ENCODE measurements around the gene ZNF430. TPM values are rescaled to one million over a fixed set of nuclear protein-coding genes. Genes with fewer than 3 reads are reported as not detected.

ZNF430 gene
- total and polyA plus RNA-seq, 2 experiments from 2014 or later: 13.1 to 20.0 TPM

DNA sequence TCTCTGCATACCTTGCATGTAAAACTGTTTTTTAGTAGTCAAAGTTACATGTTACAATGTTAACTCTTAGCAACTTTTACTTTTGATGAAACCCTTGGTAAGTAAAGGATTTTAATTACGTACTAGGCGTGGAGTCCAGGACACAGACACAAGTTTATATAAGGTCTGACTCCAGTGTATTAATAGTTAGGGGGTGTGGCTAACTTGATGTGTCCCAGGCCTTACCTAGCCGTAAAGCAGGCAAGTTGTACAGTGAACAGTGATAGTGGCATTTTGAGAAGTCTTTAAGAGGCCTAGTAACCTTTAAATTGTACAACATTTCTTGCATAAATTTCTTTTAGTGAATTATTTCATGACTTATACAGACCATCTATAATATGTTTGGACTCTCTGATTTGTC lies 67.4 kb downstream of the ZNF430 start (continued):
- TF ChIP-seq, protein P1, sequence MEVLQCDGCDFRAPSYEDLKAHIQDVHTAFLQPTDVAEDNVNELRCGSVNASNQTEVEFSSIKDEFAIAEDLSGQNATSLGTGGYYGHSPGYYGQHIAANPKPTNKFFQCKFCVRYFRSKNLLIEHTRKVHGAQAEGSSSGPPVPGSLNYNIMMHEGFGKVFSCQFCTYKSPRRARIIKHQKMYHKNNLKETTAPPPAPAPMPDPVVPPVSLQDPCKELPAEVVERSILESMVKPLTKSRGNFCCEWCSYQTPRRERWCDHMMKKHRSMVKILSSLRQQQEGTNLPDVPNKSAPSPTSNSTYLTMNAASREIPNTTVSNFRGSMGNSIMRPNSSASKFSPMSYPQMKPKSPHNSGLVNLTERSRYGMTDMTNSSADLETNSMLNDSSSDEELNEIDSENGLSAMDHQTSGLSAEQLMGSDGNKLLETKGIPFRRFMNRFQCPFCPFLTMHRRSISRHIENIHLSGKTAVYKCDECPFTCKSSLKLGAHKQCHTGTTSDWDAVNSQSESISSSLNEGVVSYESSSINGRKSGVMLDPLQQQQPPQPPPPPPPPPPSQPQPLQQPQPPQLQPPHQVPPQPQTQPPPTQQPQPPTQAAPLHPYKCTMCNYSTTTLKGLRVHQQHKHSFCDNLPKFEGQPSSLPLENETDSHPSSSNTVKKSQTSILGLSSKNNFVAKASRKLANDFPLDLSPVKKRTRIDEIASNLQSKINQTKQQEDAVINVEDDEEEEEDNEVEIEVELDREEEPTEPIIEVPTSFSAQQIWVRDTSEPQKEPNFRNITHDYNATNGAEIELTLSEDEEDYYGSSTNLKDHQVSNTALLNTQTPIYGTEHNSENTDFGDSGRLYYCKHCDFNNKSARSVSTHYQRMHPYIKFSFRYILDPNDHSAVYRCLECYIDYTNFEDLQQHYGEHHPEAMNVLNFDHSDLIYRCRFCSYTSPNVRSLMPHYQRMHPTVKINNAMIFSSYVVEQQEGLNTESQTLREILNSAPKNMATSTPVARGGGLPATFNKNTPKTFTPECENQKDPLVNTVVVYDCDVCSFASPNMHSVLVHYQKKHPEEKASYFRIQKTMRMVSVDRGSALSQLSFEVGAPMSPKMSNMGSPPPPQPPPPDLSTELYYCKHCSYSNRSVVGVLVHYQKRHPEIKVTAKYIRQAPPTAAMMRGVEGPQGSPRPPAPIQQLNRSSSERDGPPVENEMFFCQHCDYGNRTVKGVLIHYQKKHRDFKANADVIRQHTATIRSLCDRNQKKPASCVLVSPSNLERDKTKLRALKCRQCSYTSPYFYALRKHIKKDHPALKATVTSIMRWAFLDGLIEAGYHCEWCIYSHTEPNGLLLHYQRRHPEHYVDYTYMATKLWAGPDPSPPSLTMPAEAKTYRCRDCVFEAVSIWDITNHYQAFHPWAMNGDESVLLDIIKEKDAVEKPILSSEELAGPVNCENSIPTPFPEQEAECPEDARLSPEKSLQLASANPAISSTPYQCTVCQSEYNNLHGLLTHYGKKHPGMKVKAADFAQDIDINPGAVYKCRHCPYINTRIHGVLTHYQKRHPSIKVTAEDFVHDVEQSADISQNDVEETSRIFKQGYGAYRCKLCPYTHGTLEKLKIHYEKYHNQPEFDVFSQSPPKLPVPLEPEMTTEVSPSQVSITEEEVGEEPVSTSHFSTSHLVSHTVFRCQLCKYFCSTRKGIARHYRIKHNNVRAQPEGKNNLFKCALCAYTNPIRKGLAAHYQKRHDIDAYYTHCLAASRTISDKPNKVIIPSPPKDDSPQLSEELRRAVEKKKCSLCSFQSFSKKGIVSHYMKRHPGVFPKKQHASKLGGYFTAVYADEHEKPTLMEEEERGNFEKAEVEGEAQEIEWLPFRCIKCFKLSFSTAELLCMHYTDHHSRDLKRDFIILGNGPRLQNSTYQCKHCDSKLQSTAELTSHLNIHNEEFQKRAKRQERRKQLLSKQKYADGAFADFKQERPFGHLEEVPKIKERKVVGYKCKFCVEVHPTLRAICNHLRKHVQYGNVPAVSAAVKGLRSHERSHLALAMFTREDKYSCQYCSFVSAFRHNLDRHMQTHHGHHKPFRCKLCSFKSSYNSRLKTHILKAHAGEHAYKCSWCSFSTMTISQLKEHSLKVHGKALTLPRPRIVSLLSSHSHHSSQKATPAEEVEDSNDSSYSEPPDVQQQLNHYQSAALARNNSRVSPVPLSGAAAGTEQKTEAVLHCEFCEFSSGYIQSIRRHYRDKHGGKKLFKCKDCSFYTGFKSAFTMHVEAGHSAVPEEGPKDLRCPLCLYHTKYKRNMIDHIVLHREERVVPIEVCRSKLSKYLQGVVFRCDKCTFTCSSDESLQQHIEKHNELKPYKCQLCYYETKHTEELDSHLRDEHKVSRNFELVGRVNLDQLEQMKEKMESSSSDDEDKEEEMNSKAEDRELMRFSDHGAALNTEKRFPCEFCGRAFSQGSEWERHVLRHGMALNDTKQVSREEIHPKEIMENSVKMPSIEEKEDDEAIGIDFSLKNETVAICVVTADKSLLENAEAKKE (CRISPR knock-in tag; IDR thresholded peaks at IDR 0.05): no peak
- TF ChIP-seq POLR2AphosphoS5 (IDR thresholded peaks at IDR 0.05; ENCODE audit: low read depth): no peak
- TF ChIP-seq, protein P2, sequence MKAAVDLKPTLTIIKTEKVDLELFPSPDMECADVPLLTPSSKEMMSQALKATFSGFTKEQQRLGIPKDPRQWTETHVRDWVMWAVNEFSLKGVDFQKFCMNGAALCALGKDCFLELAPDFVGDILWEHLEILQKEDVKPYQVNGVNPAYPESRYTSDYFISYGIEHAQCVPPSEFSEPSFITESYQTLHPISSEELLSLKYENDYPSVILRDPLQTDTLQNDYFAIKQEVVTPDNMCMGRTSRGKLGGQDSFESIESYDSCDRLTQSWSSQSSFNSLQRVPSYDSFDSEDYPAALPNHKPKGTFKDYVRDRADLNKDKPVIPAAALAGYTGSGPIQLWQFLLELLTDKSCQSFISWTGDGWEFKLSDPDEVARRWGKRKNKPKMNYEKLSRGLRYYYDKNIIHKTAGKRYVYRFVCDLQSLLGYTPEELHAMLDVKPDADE (IDR thresholded peaks at IDR 0.05): no peak

DNA sequence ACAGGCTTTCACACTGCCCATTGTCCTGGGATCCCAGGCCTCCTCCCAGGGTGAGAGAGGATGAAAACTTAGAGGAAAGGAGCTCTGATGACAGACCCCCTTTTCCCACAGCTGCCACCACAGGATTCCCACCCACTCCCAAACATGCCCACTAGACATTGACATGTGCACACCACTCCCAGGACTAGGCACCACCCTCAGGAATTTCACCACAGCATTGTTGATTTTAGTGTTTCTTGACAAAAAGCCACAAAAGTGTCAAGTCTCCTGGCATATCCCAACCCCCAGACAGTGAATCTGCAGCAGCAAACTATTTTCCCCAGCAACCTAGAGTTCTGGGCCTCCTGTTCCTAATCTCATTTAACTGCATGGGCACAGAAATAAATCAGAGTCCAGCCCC lies 71.7 kb downstream of the ZNF430 start:
- Mint-ChIP-seq H3K27me3 (ENCODE audit: insufficient read depth, low read depth, poor library complexity) (no peaks in the 10 kb centered on the region), H3K4me3 (no peak overlapping the region), H3K27ac (peak overlapping the region; percentile 65; the same call in 1 of the 2 replicates), H3K4me1 (peaks cover 11% of the 10 kb centered on the region), H3K9me3 (no peaks in the 10 kb centered on the region), H3K36me3 (ENCODE audit: low read depth) (peaks cover 34% of the 10 kb centered on the region)
- H3K36me3 ChIP-seq (ENCODE audit: insufficient read depth): no peaks in the 10 kb centered on the region
- H3K4me3 ChIP-seq: no peak overlapping the region
- H3K9me2 ChIP-seq (ENCODE audit: insufficient read depth): peaks cover 5% of the 10 kb centered on the region; the same call in 1 of the 2 replicates
- no peaks in the 10 kb centered on the region for H3F3A ChIP-seq (replicated peaks; ENCODE audit: low read depth)
- H4K20me1 ChIP-seq (replicated peaks; ENCODE audit: insufficient read depth): 0 out of 2 replicates have a peak, but pooled peaks cover 6% of the 10 kb centered on the region
- H3K27ac ChIP-seq (ENCODE audit: low read depth): peak overlapping the region; percentile 69; the same call in 1 of the 2 replicates
- no peak overlapping the region for H2AFZ ChIP-seq
- DNase-seq (ENCODE audit: low spot score) (no peak), ATAC-seq (no peak)
- H3K4me2 ChIP-seq: no peak overlapping the region
- H3K79me2 ChIP-seq (replicated peaks; ENCODE audit: insufficient read depth): peaks cover 50% of the 10 kb centered on the region
- H3K27me3 ChIP-seq (ENCODE audit: insufficient read depth): no peaks in the 10 kb centered on the region
- no peaks in the 10 kb centered on the region; the same call in 1 of the 2 replicates for H3K4me1 ChIP-seq (ENCODE audit: insufficient read depth)
- TF ChIP-seq ZNF114 (CRISPR knock-in tag; IDR thresholded peaks at IDR 0.05) (no peak), ZNF331 (CRISPR knock-in tag; IDR thresholded peaks at IDR 0.05; ENCODE audit: low read depth) (no peak), CREB1 (CRISPR knock-in tag; IDR thresholded peaks at IDR 0.05; ENCODE audit: low read depth) (no peak), JUNB (IDR thresholded peaks at IDR 0.05; ENCODE audit: unreplicated experiment) (no peak), EZH2phosphoT487 (IDR thresholded peaks at IDR 0.05; ENCODE audit: unreplicated experiment) (no peak), STAT1 (IDR thresholded peaks at IDR 0.05; ENCODE audit: unreplicated experiment) (no peak)
- TF ChIP-seq, protein P3, sequence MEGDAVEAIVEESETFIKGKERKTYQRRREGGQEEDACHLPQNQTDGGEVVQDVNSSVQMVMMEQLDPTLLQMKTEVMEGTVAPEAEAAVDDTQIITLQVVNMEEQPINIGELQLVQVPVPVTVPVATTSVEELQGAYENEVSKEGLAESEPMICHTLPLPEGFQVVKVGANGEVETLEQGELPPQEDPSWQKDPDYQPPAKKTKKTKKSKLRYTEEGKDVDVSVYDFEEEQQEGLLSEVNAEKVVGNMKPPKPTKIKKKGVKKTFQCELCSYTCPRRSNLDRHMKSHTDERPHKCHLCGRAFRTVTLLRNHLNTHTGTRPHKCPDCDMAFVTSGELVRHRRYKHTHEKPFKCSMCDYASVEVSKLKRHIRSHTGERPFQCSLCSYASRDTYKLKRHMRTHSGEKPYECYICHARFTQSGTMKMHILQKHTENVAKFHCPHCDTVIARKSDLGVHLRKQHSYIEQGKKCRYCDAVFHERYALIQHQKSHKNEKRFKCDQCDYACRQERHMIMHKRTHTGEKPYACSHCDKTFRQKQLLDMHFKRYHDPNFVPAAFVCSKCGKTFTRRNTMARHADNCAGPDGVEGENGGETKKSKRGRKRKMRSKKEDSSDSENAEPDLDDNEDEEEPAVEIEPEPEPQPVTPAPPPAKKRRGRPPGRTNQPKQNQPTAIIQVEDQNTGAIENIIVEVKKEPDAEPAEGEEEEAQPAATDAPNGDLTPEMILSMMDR (conservative IDR thresholded peaks at IDR 0.05; ENCODE audit: low read depth in 2 of 2): no peak
- TF ChIP-seq, protein P4, sequence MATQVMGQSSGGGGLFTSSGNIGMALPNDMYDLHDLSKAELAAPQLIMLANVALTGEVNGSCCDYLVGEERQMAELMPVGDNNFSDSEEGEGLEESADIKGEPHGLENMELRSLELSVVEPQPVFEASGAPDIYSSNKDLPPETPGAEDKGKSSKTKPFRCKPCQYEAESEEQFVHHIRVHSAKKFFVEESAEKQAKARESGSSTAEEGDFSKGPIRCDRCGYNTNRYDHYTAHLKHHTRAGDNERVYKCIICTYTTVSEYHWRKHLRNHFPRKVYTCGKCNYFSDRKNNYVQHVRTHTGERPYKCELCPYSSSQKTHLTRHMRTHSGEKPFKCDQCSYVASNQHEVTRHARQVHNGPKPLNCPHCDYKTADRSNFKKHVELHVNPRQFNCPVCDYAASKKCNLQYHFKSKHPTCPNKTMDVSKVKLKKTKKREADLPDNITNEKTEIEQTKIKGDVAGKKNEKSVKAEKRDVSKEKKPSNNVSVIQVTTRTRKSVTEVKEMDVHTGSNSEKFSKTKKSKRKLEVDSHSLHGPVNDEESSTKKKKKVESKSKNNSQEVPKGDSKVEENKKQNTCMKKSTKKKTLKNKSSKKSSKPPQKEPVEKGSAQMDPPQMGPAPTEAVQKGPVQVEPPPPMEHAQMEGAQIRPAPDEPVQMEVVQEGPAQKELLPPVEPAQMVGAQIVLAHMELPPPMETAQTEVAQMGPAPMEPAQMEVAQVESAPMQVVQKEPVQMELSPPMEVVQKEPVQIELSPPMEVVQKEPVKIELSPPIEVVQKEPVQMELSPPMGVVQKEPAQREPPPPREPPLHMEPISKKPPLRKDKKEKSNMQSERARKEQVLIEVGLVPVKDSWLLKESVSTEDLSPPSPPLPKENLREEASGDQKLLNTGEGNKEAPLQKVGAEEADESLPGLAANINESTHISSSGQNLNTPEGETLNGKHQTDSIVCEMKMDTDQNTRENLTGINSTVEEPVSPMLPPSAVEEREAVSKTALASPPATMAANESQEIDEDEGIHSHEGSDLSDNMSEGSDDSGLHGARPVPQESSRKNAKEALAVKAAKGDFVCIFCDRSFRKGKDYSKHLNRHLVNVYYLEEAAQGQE (IDR thresholded peaks at IDR 0.05; ENCODE audit: unreplicated experiment): no peak

All from GM23338 (cell line).